HepG2 (cell line): ENCODE results near the gene MARF1. TPM values are rescaled to one million over a fixed set of nuclear protein-coding genes. Genes with fewer than 3 reads are reported as not detected.

Experiments used
- GZF1 ChIP-seq: sonication (generic); formaldehyde crosslinking; IDR thresholded peaks from 2 replicates; pipeline ENCODE4 v1.5.1; 2020; ENCODE audit warnings: mild to moderate bottlenecking, missing genetic modification reagents
- HMGA1 ChIP-seq: sonication (generic); formaldehyde crosslinking; conservative IDR thresholded peaks from 2 replicates; pipeline ENCODE4 v1.4.0; 2020; ENCODE audit warnings: missing genetic modification reagents
- LCORL ChIP-seq, 2 experiments: fragments of 450-650 bp in 1 of 2; sonication (generic) in 1 of 2; formaldehyde crosslinking in 1 of 2; IDR thresholded peaks; 2 replicates each; pipeline versions ENCODE4 v1.5.0 to v1.6.1; 2017 to 2020; ENCODE audit warnings: antibody characterized with exemption in 1 of 2, missing genetic modification reagents in 1 of 2
- MIXL1 ChIP-seq: IDR thresholded peaks from 2 replicates; pipeline ENCODE4 v1.6.1; 2016
- MTA1 ChIP-seq: sonication (generic); formaldehyde crosslinking; IDR thresholded peaks from 2 replicates; pipeline ENCODE4 v1.4.0; 2020; ENCODE audit warnings: missing genetic modification reagents, mild to moderate bottlenecking, borderline replicate concordance
- NCOA5 ChIP-seq: sonication (generic); formaldehyde crosslinking; IDR thresholded peaks from 2 replicates; pipeline ENCODE4 v1.4.0; 2020; ENCODE audit warnings: missing genetic modification reagents
- ZNF230 ChIP-seq: sonication (generic); formaldehyde crosslinking; IDR thresholded peaks from 2 replicates; pipeline ENCODE4 v1.4.0; 2020; ENCODE audit warnings: mild to moderate bottlenecking, missing genetic modification reagents
- ZNF232 ChIP-seq: sonication (generic); formaldehyde crosslinking; IDR thresholded peaks from 2 replicates; pipeline ENCODE4 v1.4.0; 2020; ENCODE audit warnings: missing genetic modification reagents, borderline replicate concordance
- polyA plus RNA-seq, 8 experiments: library from polyadenylated mRNA; depleted of rRNA in 3 of 8; stranded (reverse) in 7 of 8; unstranded in 1 of 8; fragments of >200 nt; fragmentation: Illumina TruSeq in 4 of 8; extraction: Trizol in 4 of 8; gene quantifications; 2 replicates each; pipeline versions ENCODE4 v1.2.1 to v1.2.3, GENCODE V29; 2011 to 2016; ENCODE audit warnings: low read depth in 4 of 8, missing spikeins in 1 of 8, mixed read lengths in 1 of 8; ENCODE audit not compliant: insufficient read depth in 1 of 8
- total RNA-seq, 5 experiments: library from RNA; depleted of rRNA; stranded (reverse); fragments of >200 nt; fragmentation: Illumina TruSeq; extraction: Trizol; gene quantifications; 2 replicates each; pipeline ENCODE4 v1.2.3, GENCODE V29; 2016; ENCODE audit warnings: low read depth in 1 of 5
- TF ChIP-seq, protein P1 (sequence below): sonication (generic); formaldehyde crosslinking; IDR thresholded peaks from 2 replicates; pipeline ENCODE4 v1.8.1; 2023; ENCODE audit warnings: mild to moderate bottlenecking, missing genetic modification reagents
- TF ChIP-seq, protein P2 (sequence below): IDR thresholded peaks from 2 replicates; pipeline ENCODE4 v1.6.1; 2018; ENCODE audit warnings: missing genetic modification reagents, mild to moderate bottlenecking, missing compliant biosample characterization
- TF ChIP-seq, protein P3 (sequence below): sonication (generic); formaldehyde crosslinking; IDR thresholded peaks from 2 replicates; pipeline ENCODE4 v1.4.0; 2020; ENCODE audit warnings: missing genetic modification reagents

Gene MARF1
- total and polyA plus RNA-seq, 2 of the 13 experiments (the other 11 are each of a cell fraction or from before 2014, with no cell fraction given): 8.7 to 20.7 TPM

DNA sequence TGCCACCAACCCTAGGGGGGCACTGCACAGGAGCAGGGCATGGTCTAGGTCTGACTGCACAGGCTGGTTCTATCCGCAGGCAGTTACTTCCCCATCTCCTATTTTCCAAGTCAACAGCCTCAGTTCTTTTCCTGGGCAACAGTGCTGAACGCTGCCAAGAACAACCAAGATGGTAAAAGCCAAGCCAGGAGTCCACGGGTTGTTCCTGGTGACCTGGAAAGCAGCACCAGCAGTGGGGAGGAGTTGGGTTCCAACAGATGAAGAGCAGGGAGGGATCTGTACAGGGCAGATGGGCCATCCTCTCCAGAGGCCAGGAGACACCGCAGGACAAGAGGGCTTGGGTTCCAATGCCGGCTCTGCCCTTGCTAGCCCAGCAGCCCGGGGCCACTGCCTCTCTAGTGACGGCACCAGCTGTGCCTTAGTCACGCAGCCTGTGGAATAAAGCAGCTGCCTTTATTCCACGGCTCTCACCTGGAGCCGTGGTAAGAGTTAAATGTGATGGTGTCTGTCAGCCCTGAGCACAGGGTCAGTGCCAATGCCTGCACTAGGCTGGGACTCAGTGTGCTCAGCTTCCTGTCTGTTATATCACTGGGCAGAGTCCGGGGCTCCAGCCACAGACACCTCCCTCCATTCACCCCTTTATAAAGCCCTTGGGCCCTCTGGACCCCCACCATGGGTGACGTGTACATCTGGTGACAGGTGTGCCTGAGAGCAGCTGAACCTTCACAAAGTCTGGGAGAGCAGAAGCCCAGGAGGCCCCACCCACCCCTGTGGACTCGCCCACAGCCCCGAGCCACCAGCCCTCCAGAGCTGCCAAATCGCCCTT is 44.9 kb downstream of the MARF1 start (continued):
- no peak for TF ChIP-seq ZNF232
- no peak for TF ChIP-seq GZF1
- no peak for TF ChIP-seq HMGA1 (CRISPR knock-in tag)
- TF ChIP-seq MTA1 (CRISPR knock-in tag): 0 out of 2 replicates have a peak, but pooled peaks have one; percentile 14
- TF ChIP-seq, protein P1, sequence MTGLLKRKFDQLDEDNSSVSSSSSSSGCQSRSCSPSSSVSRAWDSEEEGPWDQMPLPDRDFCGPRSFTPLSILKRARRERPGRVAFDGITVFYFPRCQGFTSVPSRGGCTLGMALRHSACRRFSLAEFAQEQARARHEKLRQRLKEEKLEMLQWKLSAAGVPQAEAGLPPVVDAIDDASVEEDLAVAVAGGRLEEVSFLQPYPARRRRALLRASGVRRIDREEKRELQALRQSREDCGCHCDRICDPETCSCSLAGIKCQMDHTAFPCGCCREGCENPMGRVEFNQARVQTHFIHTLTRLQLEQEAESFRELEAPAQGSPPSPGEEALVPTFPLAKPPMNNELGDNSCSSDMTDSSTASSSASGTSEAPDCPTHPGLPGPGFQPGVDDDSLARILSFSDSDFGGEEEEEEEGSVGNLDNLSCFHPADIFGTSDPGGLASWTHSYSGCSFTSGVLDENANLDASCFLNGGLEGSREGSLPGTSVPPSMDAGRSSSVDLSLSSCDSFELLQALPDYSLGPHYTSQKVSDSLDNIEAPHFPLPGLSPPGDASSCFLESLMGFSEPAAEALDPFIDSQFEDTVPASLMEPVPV (CRISPR knock-in tag): no peak
- TF ChIP-seq ZNF230 (CRISPR knock-in tag): no peak
- TF ChIP-seq MIXL1 (CRISPR knock-in tag): no peak
- TF ChIP-seq, protein P2, sequence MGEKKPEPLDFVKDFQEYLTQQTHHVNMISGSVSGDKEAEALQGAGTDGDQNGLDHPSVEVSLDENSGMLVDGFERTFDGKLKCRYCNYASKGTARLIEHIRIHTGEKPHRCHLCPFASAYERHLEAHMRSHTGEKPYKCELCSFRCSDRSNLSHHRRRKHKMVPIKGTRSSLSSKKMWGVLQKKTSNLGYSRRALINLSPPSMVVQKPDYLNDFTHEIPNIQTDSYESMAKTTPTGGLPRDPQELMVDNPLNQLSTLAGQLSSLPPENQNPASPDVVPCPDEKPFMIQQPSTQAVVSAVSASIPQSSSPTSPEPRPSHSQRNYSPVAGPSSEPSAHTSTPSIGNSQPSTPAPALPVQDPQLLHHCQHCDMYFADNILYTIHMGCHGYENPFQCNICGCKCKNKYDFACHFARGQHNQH (CRISPR knock-in tag): no peak
- no peak for TF ChIP-seq LCORL (IDR thresholded peaks at IDR 0.05)
- no peak for TF ChIP-seq LCORL (CRISPR knock-in tag; IDR thresholded peaks at IDR 0.05)
- TF ChIP-seq NCOA5: no peak
- TF ChIP-seq, protein P3, sequence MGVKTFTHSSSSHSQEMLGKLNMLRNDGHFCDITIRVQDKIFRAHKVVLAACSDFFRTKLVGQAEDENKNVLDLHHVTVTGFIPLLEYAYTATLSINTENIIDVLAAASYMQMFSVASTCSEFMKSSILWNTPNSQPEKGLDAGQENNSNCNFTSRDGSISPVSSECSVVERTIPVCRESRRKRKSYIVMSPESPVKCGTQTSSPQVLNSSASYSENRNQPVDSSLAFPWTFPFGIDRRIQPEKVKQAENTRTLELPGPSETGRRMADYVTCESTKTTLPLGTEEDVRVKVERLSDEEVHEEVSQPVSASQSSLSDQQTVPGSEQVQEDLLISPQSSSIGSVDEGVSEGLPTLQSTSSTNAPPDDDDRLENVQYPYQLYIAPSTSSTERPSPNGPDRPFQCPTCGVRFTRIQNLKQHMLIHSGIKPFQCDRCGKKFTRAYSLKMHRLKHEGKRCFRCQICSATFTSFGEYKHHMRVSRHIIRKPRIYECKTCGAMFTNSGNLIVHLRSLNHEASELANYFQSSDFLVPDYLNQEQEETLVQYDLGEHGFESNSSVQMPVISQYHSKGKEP: no peak
